HEK293T (cell line): ENCODE measurements around the gene PIP5K1B.

Source experiments
- CTCF ChIA-PET: fragments of 350-600 bp; formaldehyde crosslinking; extraction: SDS; loops from one replicate; lab custom pipeline; 2021; ENCODE audit warnings: antibody characterized with exemption, inconsistent platforms; lab: Yijun Ruan, JAX
- POLR2A ChIA-PET: fragments of 350-600 bp; formaldehyde crosslinking; extraction: SDS; loops from one replicate; lab custom pipeline; 2020; ENCODE audit warnings: antibody characterized with exemption, inconsistent platforms; lab: Yijun Ruan, JAX
- DNase-seq: peaks from one replicate; pipeline ENCODE4 v3.0.0; 2012; ENCODE audit warnings: mixed read lengths; ENCODE audit errors: extremely low spot score
- ARNT ChIP-seq: fragments of 450-650 bp; IDR thresholded peaks from 2 replicates; pipeline ENCODE4 v1.6.1; 2017; ENCODE audit warnings: mild to moderate bottlenecking
- BHLHE40 ChIP-seq: fragments of 450-650 bp; IDR thresholded peaks from 2 replicates; pipeline ENCODE4 v1.6.1; 2016; ENCODE audit warnings: mild to moderate bottlenecking, moderate library complexity, borderline replicate concordance
- CTBP1 ChIP-seq: fragments of 450-650 bp; IDR thresholded peaks from 2 replicates; pipeline ENCODE4 v1.6.1; 2016; ENCODE audit warnings: borderline replicate concordance
- ELF4 ChIP-seq: fragments of 450-650 bp; IDR thresholded peaks from 2 replicates; pipeline ENCODE4 v1.6.1; 2017; ENCODE audit warnings: antibody characterized with exemption
- FOXA1 ChIP-seq: fragments of 450-650 bp; IDR thresholded peaks from 2 replicates; pipeline ENCODE4 v1.6.1; 2016; ENCODE audit warnings: mild to moderate bottlenecking
- FOXK2 ChIP-seq: fragments of 450-650 bp; IDR thresholded peaks from 2 replicates; pipeline ENCODE4 v1.6.1; 2016; ENCODE audit warnings: mild to moderate bottlenecking
- FOXM1 ChIP-seq: fragments of 450-650 bp; IDR thresholded peaks from 2 replicates; pipeline ENCODE4 v1.6.1; 2017; ENCODE audit warnings: mild to moderate bottlenecking, borderline replicate concordance
- HDGF ChIP-seq: fragments of 450-650 bp; IDR thresholded peaks from 2 replicates; pipeline ENCODE4 v1.6.1; 2017; ENCODE audit warnings: antibody characterized with exemption, borderline replicate concordance
- L3MBTL2 ChIP-seq: fragments of 450-650 bp; conservative IDR thresholded peaks from 2 replicates; pipeline ENCODE4 v1.6.1; 2016; ENCODE audit warnings: mild to moderate bottlenecking
- LEF1 ChIP-seq: fragments of 450-650 bp; IDR thresholded peaks from 2 replicates; pipeline ENCODE4 v1.6.1; 2017; ENCODE audit warnings: mild to moderate bottlenecking, borderline replicate concordance
- NFRKB ChIP-seq: fragments of 450-650 bp; IDR thresholded peaks from 2 replicates; pipeline ENCODE4 v1.6.1; 2016; ENCODE audit warnings: mild to moderate bottlenecking, moderate library complexity
- SP1 ChIP-seq: fragments of 450-650 bp; IDR thresholded peaks from 2 replicates; pipeline ENCODE4 v1.6.1; 2017
- SUZ12 ChIP-seq: fragments of 450-650 bp; IDR thresholded peaks from 2 replicates; pipeline ENCODE4 v1.6.1; 2016; ENCODE audit warnings: mild to moderate bottlenecking
- TARDBP ChIP-seq: fragments of 450-650 bp; IDR thresholded peaks from 2 replicates; pipeline ENCODE4 v1.6.1; 2016
- ZNF384 ChIP-seq: fragments of 450-650 bp; IDR thresholded peaks from 2 replicates; pipeline ENCODE4 v1.6.1; 2016
- TF ChIP-seq, protein P1 (sequence below): fragments of 450-650 bp; IDR thresholded peaks from 2 replicates; pipeline ENCODE4 v1.6.1; 2016

The PIP5K1B gene

GRCh38 chr9:68949271-68950000 is 244.4 kb downstream of the PIP5K1B start:
- ChIA-PET POLR2A (no interaction called here), CTCF (no interaction called here)
- TF ChIP-seq FOXK2 (no peak), ARNT (no peak), SUZ12 (no peak), ELF4 (no peak), L3MBTL2 (no peak)
- no peak for DNase-seq

- POLR2A ChIA-PET, result no interaction called here
- TF ChIP-seq SP1 (no peak), FOXK2 (no peak), ELF4 (no peak), SUZ12 (no peak)
- TF ChIP-seq, protein P1, sequence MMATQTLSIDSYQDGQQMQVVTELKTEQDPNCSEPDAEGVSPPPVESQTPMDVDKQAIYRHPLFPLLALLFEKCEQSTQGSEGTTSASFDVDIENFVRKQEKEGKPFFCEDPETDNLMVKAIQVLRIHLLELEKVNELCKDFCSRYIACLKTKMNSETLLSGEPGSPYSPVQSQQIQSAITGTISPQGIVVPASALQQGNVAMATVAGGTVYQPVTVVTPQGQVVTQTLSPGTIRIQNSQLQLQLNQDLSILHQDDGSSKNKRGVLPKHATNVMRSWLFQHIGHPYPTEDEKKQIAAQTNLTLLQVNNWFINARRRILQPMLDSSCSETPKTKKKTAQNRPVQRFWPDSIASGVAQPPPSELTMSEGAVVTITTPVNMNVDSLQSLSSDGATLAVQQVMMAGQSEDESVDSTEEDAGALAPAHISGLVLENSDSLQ, result no peak
- CTCF ChIA-PET, result no interaction called here
- DNase-seq, result no peak
Measured at GRCh38 chr9:68950188-68950587, 245.1 kb downstream of the PIP5K1B start.

GRCh38 chr9:68950689-68951088 is 245.6 kb downstream of the PIP5K1B start:
- POLR2A ChIA-PET, result no interaction called here
- CTCF ChIA-PET, result no interaction called here
- TF ChIP-seq L3MBTL2, result no peak
- TF ChIP-seq ARNT, result no peak
- TF ChIP-seq FOXK2, result no peak
- no peak for TF ChIP-seq ZNF384
- no peak for TF ChIP-seq TARDBP
- TF ChIP-seq BHLHE40, result no peak
- TF ChIP-seq SP1, result no peak
- TF ChIP-seq LEF1, result no peak
- TF ChIP-seq HDGF, result no peak
- TF ChIP-seq FOXA1, result no peak
- TF ChIP-seq ELF4, result no peak
- no peak for TF ChIP-seq NFRKB
- no peak for TF ChIP-seq SUZ12
- TF ChIP-seq, protein P1, result no peak
- no peak for TF ChIP-seq CTBP1
- TF ChIP-seq FOXM1, result no peak
- no peak for DNase-seq

GRCh38 chr9:68951879-68952659 is 247.0 kb downstream of the PIP5K1B start:
- no peak for DNase-seq
- POLR2A ChIA-PET, result no interaction called here
- TF ChIP-seq HDGF, result no peak
- no peak for TF ChIP-seq ZNF384
- no peak for TF ChIP-seq FOXK2
- TF ChIP-seq BHLHE40, result no peak
- TF ChIP-seq L3MBTL2, result no peak
- TF ChIP-seq TARDBP, result no peak
- no peak for TF ChIP-seq ELF4
- TF ChIP-seq NFRKB, result no peak
- CTCF ChIA-PET, result no interaction called here

DNA sequence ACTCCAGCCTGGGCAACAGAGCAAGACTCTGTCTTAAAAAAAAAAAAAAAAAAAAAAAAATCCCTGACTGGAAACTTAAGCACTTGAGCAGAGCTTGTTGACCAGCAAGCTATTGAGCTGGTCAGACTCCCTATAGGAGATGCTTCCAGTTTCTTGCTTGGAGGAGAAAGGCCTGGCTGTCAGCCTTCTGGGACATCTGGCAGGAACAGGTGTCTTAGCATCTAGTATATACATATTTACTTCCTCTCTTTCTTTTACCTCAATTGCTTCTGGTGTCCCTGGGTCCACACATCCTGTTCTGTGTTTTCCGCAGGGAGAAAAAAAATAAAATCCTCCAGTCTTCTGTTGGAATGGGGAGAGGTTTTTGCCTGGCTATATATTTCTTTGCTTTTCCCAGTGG is 248.7 kb downstream of the PIP5K1B start:
- no peak for TF ChIP-seq FOXK2
- TF ChIP-seq LEF1, result no peak
- TF ChIP-seq TARDBP, result no peak
- TF ChIP-seq ARNT, result no peak
- TF ChIP-seq, protein P1, result no peak
- TF ChIP-seq CTBP1, result no peak
- TF ChIP-seq BHLHE40, result no peak
- no peak for TF ChIP-seq ELF4
- TF ChIP-seq HDGF, result no peak
- TF ChIP-seq ZNF384, result no peak
- TF ChIP-seq SP1, result no peak
- no peak for TF ChIP-seq FOXA1
- TF ChIP-seq L3MBTL2, result no peak
- no peak for TF ChIP-seq NFRKB
- no peak for TF ChIP-seq FOXM1
- TF ChIP-seq SUZ12, result no peak
- ChIA-PET POLR2A (no interaction called here), CTCF (interaction anchor here (0.6 kb wide), 1 partner anchor 607 kb away, joined by 4 read pairs; no protein-coding TSS in a partner anchor)
- no peak for DNase-seq

DNA sequence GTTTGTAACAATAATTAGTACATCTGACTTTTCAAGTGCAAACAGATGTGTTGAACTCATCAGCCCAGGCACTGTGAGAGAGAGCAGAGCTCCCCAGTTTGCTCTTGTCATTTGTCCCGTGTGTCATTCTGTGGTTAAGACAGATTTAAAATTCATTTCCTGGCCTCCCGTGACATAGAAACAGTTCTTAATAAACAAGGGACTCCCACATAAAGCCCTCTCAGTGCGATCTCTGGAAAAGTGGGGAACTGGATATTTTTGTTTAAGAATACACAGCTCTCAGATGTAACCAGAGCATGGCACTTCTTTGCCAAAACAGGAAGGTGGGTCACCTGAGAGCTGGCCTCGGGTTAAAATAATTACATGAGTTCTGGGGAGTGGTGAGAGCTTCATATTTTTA is 250.3 kb downstream of the PIP5K1B start:
- no peak for DNase-seq
- ChIA-PET POLR2A (no interaction called here), CTCF (no interaction called here)
- TF ChIP-seq L3MBTL2 (no peak), FOXM1 (no peak), ARNT (no peak), NFRKB (no peak), ZNF384 (no peak), SUZ12 (no peak), ELF4 (no peak), BHLHE40 (no peak), FOXA1 (no peak), CTBP1 (no peak), TARDBP (no peak), HDGF (no peak), FOXK2 (no peak)
- TF ChIP-seq, protein P1, result no peak
